Nephron progenitor cell (in vitro differentiated cells): Measurements from ENCODE around the gene IRF5.

ENCODE experiments used
- DNase-seq: peaks from one replicate; pipeline ENCODE4 v3.0.0; 2021
- H3K27ac Mint-ChIP-seq: 2 replicates; pipeline ENCODE4 v1.8.0; 2021; ENCODE audit warnings: mild to moderate bottlenecking, moderate library complexity, mixed read lengths
- H3K27me3 Mint-ChIP-seq: 2 replicates; pipeline ENCODE4 v1.8.0; 2021; ENCODE audit warnings: mild to moderate bottlenecking, low read depth, mixed read lengths; ENCODE audit not compliant: poor library complexity
- H3K36me3 Mint-ChIP-seq: 2 replicates; pipeline ENCODE4 v1.8.0; 2021; ENCODE audit warnings: low read depth, mixed read lengths
- H3K4me1 Mint-ChIP-seq: 2 replicates; pipeline ENCODE4 v1.8.0; 2021; ENCODE audit warnings: mixed read lengths
- H3K4me3 Mint-ChIP-seq: 2 replicates; pipeline ENCODE4 v1.8.0; 2021; ENCODE audit warnings: mild to moderate bottlenecking, moderate library complexity, mixed read lengths
- H3K9me3 Mint-ChIP-seq: 2 replicates; pipeline ENCODE4 v1.8.0; 2021; ENCODE audit warnings: mild to moderate bottlenecking, moderate library complexity, mixed read lengths
- TF ChIP-seq, protein P1 (sequence below): fragments of 200-600 bp; sonication (generic); IDR thresholded peaks from 2 replicates; pipeline ENCODE4 v1.5.0; 2021; ENCODE audit warnings: antibody characterized with exemption

The IRF5 gene

DNA sequence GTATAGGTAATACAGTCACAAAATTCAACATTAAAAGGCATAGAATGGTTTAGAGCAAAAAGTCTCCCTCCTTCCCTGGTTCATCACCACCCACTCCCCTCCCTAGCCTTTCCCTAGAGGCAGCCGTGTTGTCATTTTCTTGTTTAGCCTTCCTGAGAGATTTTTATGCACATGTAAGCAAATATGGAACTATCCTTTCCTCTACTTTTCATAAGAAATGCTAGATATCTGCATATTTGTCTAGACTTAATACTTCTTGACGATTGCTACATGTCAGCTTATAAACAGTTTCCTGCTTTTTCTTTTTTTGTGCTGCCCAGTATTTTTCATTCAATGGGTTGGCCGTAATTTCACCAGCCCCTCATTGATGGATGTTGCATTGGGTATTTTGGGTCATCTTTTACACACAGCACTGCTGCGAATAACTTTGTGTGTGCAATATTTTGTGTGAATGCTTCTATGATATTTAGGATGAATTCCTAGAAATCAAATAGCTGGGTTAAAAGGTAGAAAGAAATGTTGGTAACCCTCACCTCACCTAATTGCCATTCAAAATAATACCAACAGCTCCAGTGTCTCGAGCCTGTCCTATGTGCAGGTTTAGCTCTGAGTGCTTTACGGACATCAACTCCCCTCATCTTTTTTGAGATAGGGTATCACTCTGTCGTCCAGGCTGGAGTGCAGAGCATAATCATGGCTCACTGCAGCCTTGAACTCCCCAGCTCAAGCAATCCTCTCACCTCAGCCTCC, 6.9 kb downstream of the IRF5 start:
- no peak for DNase-seq
- H3K27ac Mint-ChIP-seq = no peak overlapping the region
- peaks cover 4% of the 10 kb centered on the region for H3K4me1 Mint-ChIP-seq
- H3K9me3 Mint-ChIP-seq = no peaks in the 10 kb centered on the region
- H3K27me3 Mint-ChIP-seq = peaks cover 29% of the 10 kb centered on the region
- H3K36me3 Mint-ChIP-seq = no peaks in the 10 kb centered on the region
- no peak overlapping the region for H3K4me3 Mint-ChIP-seq
- TF ChIP-seq, protein P1, sequence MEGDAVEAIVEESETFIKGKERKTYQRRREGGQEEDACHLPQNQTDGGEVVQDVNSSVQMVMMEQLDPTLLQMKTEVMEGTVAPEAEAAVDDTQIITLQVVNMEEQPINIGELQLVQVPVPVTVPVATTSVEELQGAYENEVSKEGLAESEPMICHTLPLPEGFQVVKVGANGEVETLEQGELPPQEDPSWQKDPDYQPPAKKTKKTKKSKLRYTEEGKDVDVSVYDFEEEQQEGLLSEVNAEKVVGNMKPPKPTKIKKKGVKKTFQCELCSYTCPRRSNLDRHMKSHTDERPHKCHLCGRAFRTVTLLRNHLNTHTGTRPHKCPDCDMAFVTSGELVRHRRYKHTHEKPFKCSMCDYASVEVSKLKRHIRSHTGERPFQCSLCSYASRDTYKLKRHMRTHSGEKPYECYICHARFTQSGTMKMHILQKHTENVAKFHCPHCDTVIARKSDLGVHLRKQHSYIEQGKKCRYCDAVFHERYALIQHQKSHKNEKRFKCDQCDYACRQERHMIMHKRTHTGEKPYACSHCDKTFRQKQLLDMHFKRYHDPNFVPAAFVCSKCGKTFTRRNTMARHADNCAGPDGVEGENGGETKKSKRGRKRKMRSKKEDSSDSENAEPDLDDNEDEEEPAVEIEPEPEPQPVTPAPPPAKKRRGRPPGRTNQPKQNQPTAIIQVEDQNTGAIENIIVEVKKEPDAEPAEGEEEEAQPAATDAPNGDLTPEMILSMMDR = no peak

DNA sequence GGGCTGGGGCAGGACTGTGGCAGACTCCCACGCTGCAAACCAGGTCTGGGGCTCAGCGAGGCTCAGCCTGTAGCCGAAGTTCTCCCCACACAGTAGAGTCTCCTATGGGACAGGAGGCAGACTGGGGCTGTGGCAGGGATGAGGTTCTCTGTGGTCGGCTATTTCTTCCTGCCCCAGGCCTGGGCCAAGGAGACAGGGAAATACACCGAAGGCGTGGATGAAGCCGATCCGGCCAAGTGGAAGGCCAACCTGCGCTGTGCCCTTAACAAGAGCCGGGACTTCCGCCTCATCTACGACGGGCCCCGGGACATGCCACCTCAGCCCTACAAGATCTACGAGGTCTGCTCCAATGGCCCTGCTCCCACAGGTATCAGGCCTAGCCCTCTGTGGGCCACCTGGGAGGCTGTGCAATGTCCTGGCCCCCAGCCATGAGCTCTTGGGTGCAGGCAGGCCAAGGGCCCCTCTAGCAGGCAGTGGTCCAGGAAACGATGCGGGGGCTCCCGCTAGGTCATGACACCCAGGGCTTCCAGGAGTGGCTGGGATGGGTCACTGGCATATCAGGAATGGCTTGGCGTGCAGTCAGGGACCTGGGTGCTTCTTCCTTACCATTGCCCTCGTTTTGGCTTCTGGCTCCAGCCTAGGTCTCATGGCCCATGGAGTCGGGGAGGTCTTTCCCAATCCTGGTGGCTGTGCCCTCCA, 8.1 kb downstream of the IRF5 start:
- TF ChIP-seq, protein P1 = no peak
- Mint-ChIP-seq H3K27ac (no peak overlapping the region), H3K27me3 (peaks cover 20% of the 10 kb centered on the region), H3K9me3 (no peaks in the 10 kb centered on the region), H3K4me1 (peaks cover 4% of the 10 kb centered on the region), H3K36me3 (peaks cover 2% of the 10 kb centered on the region), H3K4me3 (no peak overlapping the region)
- DNase-seq = no peak

DNA sequence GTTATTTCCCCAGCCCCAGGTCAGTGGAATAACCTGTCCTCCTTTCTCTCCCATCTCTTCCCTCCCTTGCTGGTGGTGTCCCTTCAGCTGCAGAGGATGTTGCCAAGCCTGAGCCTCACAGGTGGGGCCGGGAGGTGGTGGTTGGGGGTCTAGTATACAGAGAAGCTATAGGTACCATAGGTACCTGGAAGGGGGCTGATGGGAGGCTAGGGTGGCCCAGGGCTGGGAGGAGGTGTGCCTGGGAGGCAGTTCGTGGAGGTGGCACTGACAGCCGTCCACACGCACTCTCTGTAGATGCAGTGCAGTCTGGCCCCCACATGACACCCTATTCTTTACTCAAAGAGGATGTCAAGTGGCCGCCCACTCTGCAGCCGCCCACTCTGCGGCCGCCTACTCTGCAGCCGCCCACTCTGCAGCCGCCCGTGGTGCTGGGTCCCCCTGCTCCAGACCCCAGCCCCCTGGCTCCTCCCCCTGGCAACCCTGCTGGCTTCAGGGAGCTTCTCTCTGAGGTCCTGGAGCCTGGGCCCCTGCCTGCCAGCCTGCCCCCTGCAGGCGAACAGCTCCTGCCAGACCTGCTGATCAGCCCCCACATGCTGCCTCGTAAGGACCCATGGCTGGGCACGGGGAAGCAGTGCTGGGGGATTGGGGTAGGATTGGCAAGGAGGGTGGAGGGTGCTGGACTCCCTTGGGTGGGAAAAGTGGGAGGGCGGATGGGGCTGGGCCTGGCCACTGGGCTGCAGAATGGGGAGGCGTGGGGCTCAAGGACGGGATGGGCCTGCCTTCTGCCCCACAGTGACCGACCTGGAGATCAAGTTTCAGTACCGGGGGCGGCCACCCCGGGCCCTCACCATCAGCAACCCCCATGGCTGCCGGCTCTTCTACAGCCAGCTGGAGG, 9.5 kb downstream of the IRF5 start:
- Mint-ChIP-seq H3K27ac (no peak overlapping the region), H3K9me3 (no peaks in the 10 kb centered on the region), H3K27me3 (peaks cover 11% of the 10 kb centered on the region), H3K4me1 (no peaks in the 10 kb centered on the region), H3K36me3 (peaks cover 11% of the 10 kb centered on the region), H3K4me3 (no peak overlapping the region)
- DNase-seq = no peak
- TF ChIP-seq, protein P1 = no peak

DNA sequence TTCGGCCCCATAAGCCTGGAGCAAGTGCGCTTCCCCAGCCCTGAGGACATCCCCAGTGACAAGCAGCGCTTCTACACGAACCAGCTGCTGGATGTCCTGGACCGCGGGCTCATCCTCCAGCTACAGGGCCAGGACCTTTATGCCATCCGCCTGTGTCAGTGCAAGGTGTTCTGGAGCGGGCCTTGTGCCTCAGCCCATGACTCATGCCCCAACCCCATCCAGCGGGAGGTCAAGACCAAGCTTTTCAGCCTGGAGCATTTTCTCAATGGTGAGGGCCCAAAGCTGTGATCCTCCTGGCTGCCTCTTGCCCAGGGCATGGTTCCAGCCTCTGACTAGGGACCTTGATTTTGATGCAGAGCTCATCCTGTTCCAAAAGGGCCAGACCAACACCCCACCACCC, 10.1 kb downstream of the IRF5 start:
- Mint-ChIP-seq H3K27ac (no peak overlapping the region), H3K9me3 (no peaks in the 10 kb centered on the region), H3K36me3 (peaks cover 11% of the 10 kb centered on the region), H3K4me1 (no peaks in the 10 kb centered on the region), H3K27me3 (peaks cover 8% of the 10 kb centered on the region), H3K4me3 (no peak overlapping the region)
- DNase-seq = no peak
- TF ChIP-seq, protein P1 = no peak

DNA sequence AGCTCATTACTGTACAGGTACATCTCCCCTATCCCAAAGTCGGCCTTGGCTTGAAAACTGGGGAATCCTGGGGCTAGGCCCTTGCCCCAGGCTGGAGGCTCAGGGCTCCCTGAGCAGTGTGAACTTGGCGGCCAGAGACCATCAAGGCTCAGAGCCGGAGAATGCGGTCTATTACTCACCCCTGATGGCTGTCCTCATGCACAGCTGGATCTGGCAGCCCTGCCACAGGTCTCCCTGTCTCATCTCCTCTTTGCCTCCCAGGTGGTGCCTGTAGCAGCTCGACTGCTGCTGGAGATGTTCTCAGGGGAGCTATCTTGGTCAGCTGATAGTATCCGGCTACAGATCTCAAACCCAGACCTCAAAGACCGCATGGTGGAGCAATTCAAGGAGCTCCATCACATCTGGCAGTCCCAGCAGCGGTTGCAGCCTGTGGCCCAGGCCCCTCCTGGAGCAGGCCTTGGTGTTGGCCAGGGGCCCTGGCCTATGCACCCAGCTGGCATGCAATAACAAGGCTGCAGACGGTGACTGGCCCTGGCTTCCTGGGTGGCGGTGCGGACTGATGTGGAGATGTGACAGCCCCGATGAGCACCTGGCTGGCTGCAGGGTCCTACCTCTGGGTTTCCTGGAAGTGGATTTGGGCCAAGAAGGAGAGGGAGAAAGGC, 10.7 kb downstream of the IRF5 start:
- H3K4me3 Mint-ChIP-seq = no peak overlapping the region

More for the DNA sequence above, 10.7 kb downstream of the IRF5 start:
- Mint-ChIP-seq H3K9me3 (no peaks in the 10 kb centered on the region), H3K4me1 (no peaks in the 10 kb centered on the region), H3K27me3 (peaks cover 8% of the 10 kb centered on the region), H3K36me3 (peaks cover 16% of the 10 kb centered on the region), H3K27ac (no peak overlapping the region)
- DNase-seq = no peak
- TF ChIP-seq, protein P1 = no peak
